PC-3 (cell line): ENCODE measurements around the gene KLF13.

Experiments used
- CTCF ChIP-seq: fragments of 300-600 bp; sonication (generic); conservative IDR thresholded peaks from 2 replicates; pipeline ENCODE4 v1.5.1; 2017; ENCODE audit warnings: antibody characterized with exemption, low read depth, mild to moderate bottlenecking, low read length
- EZH2 ChIP-seq: fragments of 300-600 bp; sonication (generic); IDR thresholded peaks from one replicate; pipeline ENCODE4 v1.6.1; 2017; ENCODE audit warnings: antibody characterized with exemption, mild to moderate bottlenecking, low read length; ENCODE audit not compliant: unreplicated experiment
- EZH2phosphoT487 ChIP-seq: fragments of 300-600 bp; sonication (generic); IDR thresholded peaks from 2 replicates; pipeline ENCODE4 v1.6.1; 2018; ENCODE audit warnings: mild to moderate bottlenecking, antibody characterized with exemption, low read length, borderline replicate concordance

GRCh38 chr15:31302029-31302657, 24.5 kb upstream of the KLF13 start:
- TF ChIP-seq EZH2: no peak
- TF ChIP-seq CTCF: no peak
- TF ChIP-seq EZH2phosphoT487: no peak
